GM13976 (cell line): ENCODE data around the gene YJU2.

Experiments used
- DNase-seq: peaks from one replicate; pipeline ENCODE4 v3.0.0; 2012; ENCODE audit warnings: low spot score
- in situ Hi-C: fragments of 300-500 bp; cut with MboI; formaldehyde crosslinking; loops from one replicate; pipeline ENCODE4 v1.12.0; 2022; ENCODE audit warnings: low sequenced_read_pairs, mixed read lengths, inconsistent platforms; ENCODE audit not compliant: unreplicated experiment
- TF ChIP-seq, protein P1 (sequence below): IDR thresholded peaks from 2 replicates; pipeline ENCODE4 v1.5.1; 2012; ENCODE audit warnings: borderline replicate concordance, mild to moderate bottlenecking; ENCODE audit not compliant: insufficient read depth; ENCODE audit errors: extremely low read depth, missing control alignments, control extremely low read depth

The YJU2 gene

GRCh38 chr19:4246767-4247593 is at the start of gene YJU2:
Gene YJU2, plus strand, starts transcription at chr19:4247080. Its CDS starts 67 bp downstream, at chr19:4247147.
- TF ChIP-seq, protein P1, sequence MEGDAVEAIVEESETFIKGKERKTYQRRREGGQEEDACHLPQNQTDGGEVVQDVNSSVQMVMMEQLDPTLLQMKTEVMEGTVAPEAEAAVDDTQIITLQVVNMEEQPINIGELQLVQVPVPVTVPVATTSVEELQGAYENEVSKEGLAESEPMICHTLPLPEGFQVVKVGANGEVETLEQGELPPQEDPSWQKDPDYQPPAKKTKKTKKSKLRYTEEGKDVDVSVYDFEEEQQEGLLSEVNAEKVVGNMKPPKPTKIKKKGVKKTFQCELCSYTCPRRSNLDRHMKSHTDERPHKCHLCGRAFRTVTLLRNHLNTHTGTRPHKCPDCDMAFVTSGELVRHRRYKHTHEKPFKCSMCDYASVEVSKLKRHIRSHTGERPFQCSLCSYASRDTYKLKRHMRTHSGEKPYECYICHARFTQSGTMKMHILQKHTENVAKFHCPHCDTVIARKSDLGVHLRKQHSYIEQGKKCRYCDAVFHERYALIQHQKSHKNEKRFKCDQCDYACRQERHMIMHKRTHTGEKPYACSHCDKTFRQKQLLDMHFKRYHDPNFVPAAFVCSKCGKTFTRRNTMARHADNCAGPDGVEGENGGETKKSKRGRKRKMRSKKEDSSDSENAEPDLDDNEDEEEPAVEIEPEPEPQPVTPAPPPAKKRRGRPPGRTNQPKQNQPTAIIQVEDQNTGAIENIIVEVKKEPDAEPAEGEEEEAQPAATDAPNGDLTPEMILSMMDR: peak; percentile 27
- DNase-seq: peak; percentile 100
- in situ Hi-C loops: no loop called here

- no peak for DNase-seq
- TF ChIP-seq, protein P1: no peak
- in situ Hi-C loops: no loop called here
Observed at GRCh38 chr19:4197228-4197624, 49.7 kb upstream of the YJU2 start.

DNA sequence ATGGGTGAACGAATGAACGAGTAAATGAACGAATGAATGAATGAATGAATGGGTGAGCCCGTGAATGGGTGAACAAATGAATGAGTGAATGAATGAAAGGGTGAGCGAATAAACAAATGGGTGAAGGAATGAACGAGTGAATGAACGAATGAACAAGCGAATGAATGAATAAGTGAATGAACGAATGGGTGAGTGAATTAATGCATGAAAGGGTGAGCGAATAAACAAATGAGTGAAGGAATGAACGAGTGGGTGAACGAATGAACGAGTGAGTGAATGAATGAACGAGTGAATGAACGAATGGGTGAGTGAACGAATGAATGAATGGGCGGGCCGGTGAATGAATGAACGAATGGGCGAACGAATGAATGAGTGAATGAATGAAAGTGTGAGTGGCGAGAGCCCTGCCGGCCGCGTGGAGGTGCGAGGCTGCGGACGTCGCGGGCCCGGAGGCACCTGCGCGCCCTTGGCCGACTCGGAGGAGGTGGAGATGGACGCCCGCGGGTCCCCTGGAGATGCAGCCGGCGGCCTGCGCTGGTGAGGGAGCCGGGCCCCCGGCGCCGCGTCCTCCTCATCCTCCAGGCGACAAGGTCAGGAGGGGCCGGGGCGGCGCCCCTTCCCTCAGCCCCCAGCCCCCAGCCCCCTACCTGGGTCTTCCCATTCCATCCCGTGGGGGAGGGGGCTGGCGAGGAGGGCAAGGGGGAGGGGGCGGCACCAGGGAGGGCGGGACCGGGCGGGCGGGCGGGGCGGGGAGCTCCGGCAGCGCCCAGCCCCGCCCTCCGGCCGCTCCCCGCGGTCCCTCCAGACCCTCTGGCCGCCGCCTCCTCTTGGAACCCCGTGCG is 49.0 kb upstream of the YJU2 start:
- TF ChIP-seq, protein P1: no peak
- in situ Hi-C loops: no loop called here
- peak; percentile 63 for DNase-seq

- no peak for DNase-seq
- in situ Hi-C loops: no loop called here
- TF ChIP-seq, protein P1: no peak
Observed at GRCh38 chr19:4198467-4199126, 48.3 kb upstream of the YJU2 start.

DNA sequence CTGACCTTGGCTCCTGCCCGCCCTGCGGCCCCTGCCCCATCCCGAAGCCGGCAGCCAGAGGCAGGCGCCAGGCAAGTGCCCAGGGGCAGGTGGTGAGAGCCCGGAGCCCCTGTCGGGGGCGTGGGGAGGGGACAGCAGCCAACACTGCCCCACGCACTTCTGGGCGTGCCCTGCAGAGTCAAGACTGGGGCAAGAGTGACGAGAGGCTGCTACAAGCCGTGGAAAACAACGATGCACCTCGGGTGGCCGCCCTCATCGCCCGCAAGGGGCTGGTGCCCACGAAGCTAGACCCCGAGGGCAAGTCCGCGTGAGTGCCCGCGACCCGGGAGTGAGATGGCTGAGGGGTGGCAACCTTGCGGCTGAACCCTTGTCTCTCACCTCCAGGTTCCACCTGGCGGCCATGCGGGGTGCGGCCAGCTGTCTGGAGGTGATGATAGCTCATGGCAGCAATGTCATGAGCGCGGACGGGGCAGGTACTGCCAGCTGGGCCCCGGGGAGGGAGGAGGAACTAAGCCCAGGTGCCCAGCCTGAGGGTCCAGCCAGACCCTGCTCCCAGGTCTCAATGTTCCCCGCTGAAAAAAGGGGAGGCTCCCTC is 47.1 kb upstream of the YJU2 start:
- TF ChIP-seq, protein P1: no peak
- in situ Hi-C loops: loop anchor here (10.0 kb wide), 1 partner anchor 215 kb away; the partner anchor contains the start of gene EEF2
- DNase-seq: no peak
